ENCODE measurements around the gene YY2.

The YY2 gene

DNA sequence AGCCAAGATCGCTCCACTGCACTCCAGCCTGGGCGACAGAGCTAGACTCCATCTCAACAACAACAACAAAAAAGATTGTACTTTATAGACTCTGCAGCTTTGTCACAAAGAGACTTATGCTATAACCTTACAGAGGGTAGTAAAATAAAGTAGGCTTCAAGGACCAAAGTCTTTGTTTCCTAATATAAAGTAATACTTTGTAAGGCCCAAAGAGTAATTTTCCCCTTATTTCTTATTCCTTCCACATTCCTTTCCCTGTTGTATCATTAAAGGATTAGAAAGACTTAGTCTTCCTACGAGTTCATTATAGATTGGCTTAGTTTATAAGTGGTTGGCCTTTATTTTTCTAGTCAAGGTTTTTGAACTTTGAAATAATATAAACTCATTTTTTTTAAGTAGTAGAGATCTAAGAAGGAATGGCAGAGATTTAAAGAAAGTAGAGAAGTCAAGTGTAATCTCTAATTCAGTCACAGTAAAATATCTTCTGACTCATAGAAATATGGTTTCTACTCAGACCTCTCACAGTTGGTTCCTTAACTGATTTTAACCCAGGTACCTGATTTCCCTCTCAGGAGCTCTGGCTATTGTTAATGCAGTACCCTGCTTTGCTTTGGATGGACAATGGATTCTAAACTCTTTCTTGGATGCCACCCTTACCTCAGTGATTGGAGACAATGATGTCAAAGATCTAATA lies 26.2 kb downstream of the YY2 start:
- no peak for FAIRE-seq

DNA sequence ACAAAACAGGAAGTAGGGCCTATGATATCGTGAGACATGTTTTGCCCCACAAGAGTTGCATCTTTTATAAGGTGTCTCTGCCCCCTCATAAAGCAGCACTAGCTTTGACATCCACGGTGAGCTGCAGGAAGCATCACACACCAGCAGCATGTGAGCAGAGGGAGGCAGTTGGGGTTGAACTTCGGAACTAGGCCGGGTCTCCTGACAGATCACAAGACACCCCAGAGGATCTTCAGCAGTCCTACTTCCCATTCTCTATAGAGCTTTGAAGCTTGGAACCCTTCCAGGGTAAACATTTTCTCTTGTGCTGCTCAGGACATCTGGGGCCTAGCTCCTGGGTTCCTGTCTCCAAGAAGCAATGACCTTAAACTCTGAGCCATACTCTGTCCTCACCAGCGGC lies 27.5 kb downstream of the YY2 start:
- no peak for FAIRE-seq

DNA sequence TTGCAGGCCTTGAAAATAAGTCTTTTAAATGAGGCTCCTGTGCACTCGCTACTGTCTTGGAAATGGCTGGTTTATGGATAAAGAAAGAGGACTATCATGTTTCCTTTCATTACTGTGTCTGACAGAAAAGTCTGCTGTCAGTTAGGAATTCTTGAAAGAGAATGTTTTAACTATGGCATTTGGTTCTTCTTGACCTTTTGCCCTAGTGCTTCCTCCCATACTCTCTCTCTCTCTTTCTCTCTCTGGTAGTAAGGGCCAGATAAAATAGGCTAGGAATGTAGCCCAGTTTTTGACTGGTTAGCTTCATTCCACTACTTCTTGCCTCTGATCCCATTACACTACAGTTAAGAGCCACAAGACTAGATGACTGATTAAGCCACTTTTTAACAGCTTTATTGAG lies 29.8 kb downstream of the YY2 start:
- no peak for FAIRE-seq

DNA sequence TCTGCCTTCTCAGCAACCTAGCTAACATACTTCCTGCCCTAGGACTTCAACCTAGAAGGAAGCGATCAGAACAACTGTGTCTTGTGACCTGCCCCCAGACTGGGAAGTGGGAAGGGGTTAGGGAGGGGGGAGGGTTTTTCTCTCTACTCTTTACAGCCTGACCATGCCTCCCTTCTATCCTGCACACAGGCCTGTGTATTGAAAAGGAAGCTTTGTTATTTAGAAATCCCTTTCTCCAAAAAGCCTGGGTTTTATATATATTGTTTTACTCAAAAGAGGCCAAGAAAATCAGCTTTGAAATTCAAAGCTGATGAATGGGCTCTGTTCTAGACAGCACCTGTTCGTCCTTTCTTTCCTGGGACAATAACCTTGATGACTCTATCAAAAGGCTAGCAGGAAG lies 49.5 kb downstream of the YY2 start:
- no peak for FAIRE-seq

DNA sequence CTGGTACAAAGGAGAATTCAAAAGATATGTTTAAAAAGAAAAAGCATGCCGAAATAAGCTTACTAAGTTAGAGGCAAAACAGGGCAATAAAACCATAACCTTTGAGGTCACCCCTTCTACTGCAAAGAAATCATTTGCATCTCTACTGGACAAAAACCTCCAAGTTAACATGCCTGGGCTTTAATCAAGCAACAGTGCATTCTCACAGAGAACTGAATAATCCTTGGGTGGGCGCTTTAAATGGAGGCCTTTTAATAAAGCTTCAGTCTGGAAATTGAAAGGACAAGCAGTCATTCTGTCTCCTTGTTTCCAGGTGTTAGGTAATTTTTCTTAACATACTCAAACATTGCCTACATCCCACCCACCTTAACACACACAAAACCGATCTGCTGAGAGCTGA lies 50.2 kb downstream of the YY2 start:
- FAIRE-seq = no peak

DNA sequence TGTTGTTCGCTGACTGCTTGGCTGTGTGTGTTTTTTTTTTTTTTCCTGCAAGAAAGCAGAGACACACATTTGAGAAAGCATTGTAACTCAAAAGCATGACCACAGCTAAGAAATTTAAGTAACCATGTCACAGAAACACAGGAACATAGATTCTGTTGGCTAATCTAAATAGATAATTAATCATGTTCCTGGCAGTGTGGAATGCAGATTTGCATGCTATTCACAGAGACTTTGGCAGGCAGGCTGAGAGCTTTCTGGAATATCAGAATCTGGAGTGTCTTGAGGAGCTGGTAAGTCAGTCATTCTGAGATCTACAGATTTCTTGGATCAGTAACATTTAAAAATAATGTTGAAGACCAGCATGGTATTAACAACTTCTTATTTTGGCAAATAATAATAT lies 51.5 kb downstream of the YY2 start:
- no peak for FAIRE-seq
